GM12801 (cell line): Measurements from ENCODE around the gene MACF1.

Experiments used
- CTCF ChIP-seq: IDR thresholded peaks from one replicate; pipeline ENCODE4 v1.5.1; 2011; ENCODE audit warnings: control low read depth; ENCODE audit not compliant: insufficient read length; ENCODE audit errors: extremely low read depth

Gene MACF1

GRCh38 chr1:39416609-39417008 lies 212.1 kb downstream of the MACF1 start:
- TF ChIP-seq CTCF: no peak

- no peak for TF ChIP-seq CTCF
Observed at GRCh38 chr1:39418236-39418635, 213.7 kb downstream of the MACF1 start.

- no peak for TF ChIP-seq CTCF
Observed at GRCh38 chr1:39420493-39420892, 216.0 kb downstream of the MACF1 start.

GRCh38 chr1:39422614-39423013 lies 218.1 kb downstream of the MACF1 start:
- TF ChIP-seq CTCF: no peak

- TF ChIP-seq CTCF: no peak
Observed at GRCh38 chr1:39425151-39425550, 220.7 kb downstream of the MACF1 start.

- TF ChIP-seq CTCF: no peak
Observed at GRCh38 chr1:39425634-39426033, 221.1 kb downstream of the MACF1 start.

- no peak for TF ChIP-seq CTCF
Observed at GRCh38 chr1:39426346-39426745, 221.9 kb downstream of the MACF1 start.

GRCh38 chr1:39427374-39427773 lies 222.9 kb downstream of the MACF1 start:
- no peak for TF ChIP-seq CTCF
